ENCODE results near the gene SYNDIG1. TPM values are rescaled to one million over a fixed set of nuclear protein-coding genes. Genes with fewer than 3 reads are reported as not detected.

SYNDIG1 gene
- total RNA-seq, 4 donors from 2014 or later: 0.45 TPM; not detected in 3

- DNase-seq (ENCODE audit: low spot score in 2 of 2): no peak
- 87 to 89% methylated on average over 7 of the region's 7 CpGs for WGBS, 2 donors
- H3K4me3 ChIP-seq (ENCODE audit: low read depth, poor library complexity, severe bottlenecking): no peak overlapping the region
- intact Hi-C loops (cut with DNase I; ENCODE audit: low total_unique reads): no loop called here
- TF ChIP-seq POLR2A (IDR thresholded peaks at IDR 0.05) (no peak), CTCF (IDR thresholded peaks at IDR 0.05) (no peak)
Observed at GRCh38 chr20:24460712-24461111, 8.7 kb upstream of the SYNDIG1 start.

GRCh38 chr20:24461848-24462247 lies 7.6 kb upstream of the SYNDIG1 start:
- no peak for DNase-seq (ENCODE audit: low spot score in 2 of 2)
- no peak overlapping the region for H3K4me3 ChIP-seq (ENCODE audit: low read depth, poor library complexity, severe bottlenecking)
- intact Hi-C loops (cut with DNase I; ENCODE audit: low total_unique reads): no loop called here
- WGBS, 2 donors: 94% methylated on average over 3 of the region's 3 CpGs
- TF ChIP-seq POLR2A (IDR thresholded peaks at IDR 0.05): no peak
- TF ChIP-seq CTCF (IDR thresholded peaks at IDR 0.05): no peak

GRCh38 chr20:24462460-24463010 lies 6.9 kb upstream of the SYNDIG1 start:
- intact Hi-C loops (cut with DNase I; ENCODE audit: low total_unique reads): no loop called here
- TF ChIP-seq CTCF (IDR thresholded peaks at IDR 0.05) (no peak), POLR2A (IDR thresholded peaks at IDR 0.05) (no peak)

GRCh38 chr20:24465159-24465558 lies 4.3 kb upstream of the SYNDIG1 start:
- DNase-seq (ENCODE audit: low spot score in 2 of 2): no peak
- 83% methylated on average over 3 of the region's 3 CpGs for WGBS, 2 donors
- intact Hi-C loops (cut with DNase I; ENCODE audit: low total_unique reads): no loop called here

More at GRCh38 chr20:24462460-24463010, 6.9 kb upstream of the SYNDIG1 start:
- DNase-seq (ENCODE audit: low spot score in 2 of 2): no peak
- WGBS, 2 donors: 50 to 62% methylated on average over 4 of the region's 4 CpGs
- no peak overlapping the region for H3K4me3 ChIP-seq (ENCODE audit: low read depth, poor library complexity, severe bottlenecking)

GRCh38 chr20:24465730-24466129 lies 3.7 kb upstream of the SYNDIG1 start:
- intact Hi-C loops (cut with DNase I; ENCODE audit: low total_unique reads): no loop called here
- TF ChIP-seq POLR2A (IDR thresholded peaks at IDR 0.05) (no peak), CTCF (IDR thresholded peaks at IDR 0.05) (no peak)
- WGBS, 2 donors: 48 to 66% methylated on average over 3 of the region's 3 CpGs
- no peak overlapping the region for H3K4me3 ChIP-seq (ENCODE audit: low read depth, poor library complexity, severe bottlenecking)
- DNase-seq (ENCODE audit: low spot score in 2 of 2): no peak

More at GRCh38 chr20:24465159-24465558, 4.3 kb upstream of the SYNDIG1 start:
- H3K4me3 ChIP-seq (ENCODE audit: low read depth, poor library complexity, severe bottlenecking): no peak overlapping the region
- TF ChIP-seq POLR2A (IDR thresholded peaks at IDR 0.05): no peak
- TF ChIP-seq CTCF (IDR thresholded peaks at IDR 0.05): no peak

Measured in lower leg skin (tissue), 4 donors.